GM12874 (cell line): ENCODE measurements around the gene ATP8B2.

ENCODE experiments used
- TF ChIP-seq, protein P1 (sequence below): IDR thresholded peaks from 2 replicates; pipeline ENCODE4 v1.5.1; 2011; ENCODE audit warnings: low read depth, mild to moderate bottlenecking, control low read depth, low read length, moderate library complexity; ENCODE audit not compliant: insufficient read depth

The ATP8B2 gene

DNA sequence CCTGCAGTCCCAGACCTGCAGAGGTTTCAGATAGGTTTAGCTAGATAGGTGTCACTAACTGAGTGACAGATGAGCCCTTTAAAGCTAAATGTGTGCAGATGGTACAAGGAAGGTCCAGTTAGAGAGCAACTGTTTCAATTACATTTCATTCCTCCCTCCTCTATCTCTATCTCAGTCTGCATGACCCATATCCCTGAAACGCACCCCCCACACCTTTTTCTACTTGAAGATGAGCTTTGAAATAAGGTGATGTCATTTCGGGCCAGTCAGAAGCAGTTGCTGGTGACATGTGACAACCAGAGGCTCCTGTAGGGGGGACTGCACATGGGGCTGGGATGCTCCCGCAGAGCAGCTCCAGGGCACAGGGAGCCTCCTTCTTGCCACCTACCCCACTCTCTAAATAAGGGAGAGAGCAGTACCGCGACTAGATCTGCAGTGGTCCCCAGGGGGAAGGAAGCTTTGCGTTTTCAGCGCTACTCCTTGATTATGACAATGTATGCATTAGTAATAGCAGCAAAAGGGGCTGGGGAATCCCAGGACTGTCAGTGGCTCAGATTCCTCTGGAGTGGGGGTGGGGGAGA, 4.3 kb downstream of the ATP8B2 start:
- TF ChIP-seq, protein P1, sequence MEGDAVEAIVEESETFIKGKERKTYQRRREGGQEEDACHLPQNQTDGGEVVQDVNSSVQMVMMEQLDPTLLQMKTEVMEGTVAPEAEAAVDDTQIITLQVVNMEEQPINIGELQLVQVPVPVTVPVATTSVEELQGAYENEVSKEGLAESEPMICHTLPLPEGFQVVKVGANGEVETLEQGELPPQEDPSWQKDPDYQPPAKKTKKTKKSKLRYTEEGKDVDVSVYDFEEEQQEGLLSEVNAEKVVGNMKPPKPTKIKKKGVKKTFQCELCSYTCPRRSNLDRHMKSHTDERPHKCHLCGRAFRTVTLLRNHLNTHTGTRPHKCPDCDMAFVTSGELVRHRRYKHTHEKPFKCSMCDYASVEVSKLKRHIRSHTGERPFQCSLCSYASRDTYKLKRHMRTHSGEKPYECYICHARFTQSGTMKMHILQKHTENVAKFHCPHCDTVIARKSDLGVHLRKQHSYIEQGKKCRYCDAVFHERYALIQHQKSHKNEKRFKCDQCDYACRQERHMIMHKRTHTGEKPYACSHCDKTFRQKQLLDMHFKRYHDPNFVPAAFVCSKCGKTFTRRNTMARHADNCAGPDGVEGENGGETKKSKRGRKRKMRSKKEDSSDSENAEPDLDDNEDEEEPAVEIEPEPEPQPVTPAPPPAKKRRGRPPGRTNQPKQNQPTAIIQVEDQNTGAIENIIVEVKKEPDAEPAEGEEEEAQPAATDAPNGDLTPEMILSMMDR: no peak

DNA sequence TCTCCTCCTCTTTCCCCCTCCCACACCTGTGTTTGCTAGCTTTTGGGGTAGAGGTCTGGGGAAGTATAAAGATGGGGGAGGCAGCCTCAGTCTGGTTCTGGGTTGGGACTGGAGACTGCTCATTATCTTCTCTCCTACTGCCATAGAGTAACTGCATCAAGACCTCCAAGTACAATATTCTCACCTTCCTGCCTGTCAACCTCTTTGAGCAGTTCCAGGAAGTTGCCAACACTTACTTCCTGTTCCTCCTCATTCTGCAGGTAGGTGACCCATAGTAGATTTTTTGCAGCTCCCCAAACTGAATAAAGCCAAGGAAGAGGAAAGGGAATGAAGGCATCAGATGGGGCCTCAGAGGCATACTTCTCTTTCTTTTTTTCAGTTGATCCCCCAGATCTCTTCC, 5.3 kb downstream of the ATP8B2 start:
- TF ChIP-seq, protein P1: no peak

DNA sequence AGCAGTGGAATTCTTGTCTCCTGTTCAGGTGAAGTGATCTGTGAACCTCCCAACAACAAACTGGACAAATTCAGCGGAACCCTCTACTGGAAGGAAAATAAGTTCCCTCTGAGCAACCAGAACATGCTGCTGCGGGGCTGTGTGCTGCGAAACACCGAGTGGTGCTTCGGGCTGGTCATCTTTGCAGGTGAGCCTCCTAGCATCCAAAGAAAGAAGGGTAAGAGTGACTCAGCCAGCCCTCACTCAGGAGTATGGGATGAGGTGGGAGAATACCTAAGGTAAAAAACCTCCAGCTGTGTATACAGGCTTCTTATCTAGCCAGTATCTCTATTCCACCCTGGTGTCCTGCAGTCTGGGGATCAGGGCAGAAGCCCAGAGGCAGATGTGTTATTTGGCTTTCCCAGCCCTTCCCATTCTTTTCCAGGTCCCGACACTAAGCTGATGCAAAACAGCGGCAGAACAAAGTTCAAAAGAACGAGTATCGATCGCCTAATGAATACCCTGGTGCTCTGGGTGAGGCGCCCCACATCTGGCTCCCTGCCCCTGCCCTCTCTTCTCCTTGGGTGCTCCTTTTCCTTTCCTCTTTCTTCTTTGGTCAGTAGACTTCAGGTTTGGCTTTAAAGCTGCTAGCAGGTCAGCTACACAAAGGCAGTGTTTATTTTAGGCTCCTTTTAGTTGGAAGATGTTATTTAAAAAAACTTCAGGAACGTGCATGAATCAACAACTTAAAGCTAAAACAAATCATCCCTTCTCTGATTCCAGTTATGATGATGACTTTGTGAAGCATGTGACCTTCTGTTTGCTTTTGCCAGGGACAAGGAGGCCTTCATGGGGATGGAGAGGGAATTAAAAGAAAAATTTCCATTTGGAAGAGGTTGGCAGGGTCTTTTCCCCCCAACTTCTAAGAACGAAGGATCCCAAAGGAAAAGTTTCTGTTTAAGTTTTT, 9.0 kb downstream of the ATP8B2 start:
- TF ChIP-seq, protein P1: no peak

DNA sequence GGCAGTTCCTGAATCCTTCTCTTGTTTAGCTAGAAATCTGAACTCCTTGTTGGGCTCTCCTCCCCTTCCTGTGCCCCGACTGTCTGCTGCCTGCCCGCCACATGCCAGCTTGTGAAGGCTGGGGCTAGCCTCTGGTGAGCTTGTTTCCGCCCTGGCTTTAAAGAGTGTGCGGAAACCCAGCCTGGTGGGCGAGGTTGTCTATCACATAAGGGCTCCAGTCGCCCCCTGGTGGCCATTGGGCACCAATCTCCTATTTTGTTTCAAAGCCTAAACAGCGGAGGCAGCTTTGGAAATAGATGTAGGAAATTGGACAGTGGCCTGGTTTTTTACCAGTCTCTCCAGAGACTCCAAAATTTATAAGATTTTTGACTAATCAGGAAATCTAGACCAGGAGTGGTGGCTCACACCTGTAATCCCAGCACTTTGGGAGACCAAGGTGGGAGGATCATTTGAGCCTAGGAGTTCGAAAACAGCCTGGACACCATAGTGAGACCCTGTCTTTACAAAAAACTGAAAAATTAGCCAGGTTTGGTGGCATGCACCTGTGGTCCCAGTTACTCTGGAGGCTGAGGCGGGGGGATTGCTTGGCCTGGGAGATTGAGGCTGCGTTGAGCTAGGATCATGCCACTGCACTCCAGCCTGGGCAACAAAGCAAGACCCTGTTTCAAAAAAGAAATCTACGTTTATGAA, 9.8 kb downstream of the ATP8B2 start:
- TF ChIP-seq, protein P1: peak; percentile 83

DNA sequence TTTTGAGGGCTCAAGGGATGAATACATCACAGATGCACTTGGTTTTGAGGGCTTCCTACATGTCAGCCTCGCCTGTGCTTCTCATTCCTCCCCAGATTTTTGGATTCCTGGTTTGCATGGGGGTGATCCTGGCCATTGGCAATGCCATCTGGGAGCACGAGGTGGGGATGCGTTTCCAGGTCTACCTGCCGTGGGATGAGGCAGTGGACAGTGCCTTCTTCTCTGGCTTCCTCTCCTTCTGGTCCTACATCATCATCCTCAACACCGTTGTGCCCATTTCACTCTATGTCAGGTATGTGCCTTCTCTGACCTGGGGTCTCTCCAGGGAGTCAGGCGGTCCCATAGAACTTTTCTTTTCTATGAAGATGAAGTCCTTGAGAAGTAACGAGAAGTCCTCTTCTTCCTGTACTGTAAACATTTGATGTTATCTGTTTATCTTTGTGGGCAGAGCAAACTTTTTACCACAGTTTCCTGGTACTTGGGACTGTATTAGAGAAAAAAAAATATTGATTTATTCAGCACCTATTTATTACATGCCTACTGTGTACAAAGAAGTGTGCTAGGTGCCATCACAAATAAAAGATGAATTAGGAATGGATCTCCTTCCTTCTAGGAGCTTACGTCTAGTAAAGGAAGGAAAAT, 12.0 kb downstream of the ATP8B2 start:
- TF ChIP-seq, protein P1: no peak

DNA sequence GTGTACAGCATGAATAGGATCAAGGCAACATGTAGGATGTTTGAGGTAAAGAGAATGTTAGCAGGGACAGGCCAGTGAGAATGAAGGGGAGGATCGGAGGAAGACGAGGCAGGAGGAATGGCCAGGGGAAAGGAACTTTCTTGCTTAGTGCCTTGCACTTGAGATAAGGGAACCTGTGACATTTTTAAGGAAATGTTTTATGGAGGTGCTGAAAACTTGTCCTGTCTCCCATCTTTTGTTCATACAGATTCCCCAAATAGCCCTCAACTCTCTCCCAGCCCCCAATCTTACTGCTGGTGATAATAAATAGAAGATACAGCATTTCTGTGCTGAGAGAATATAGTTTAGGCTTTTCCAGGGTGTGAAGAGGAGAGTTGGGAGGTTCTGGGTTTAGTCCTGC, 13.6 kb downstream of the ATP8B2 start:
- TF ChIP-seq, protein P1: no peak

DNA sequence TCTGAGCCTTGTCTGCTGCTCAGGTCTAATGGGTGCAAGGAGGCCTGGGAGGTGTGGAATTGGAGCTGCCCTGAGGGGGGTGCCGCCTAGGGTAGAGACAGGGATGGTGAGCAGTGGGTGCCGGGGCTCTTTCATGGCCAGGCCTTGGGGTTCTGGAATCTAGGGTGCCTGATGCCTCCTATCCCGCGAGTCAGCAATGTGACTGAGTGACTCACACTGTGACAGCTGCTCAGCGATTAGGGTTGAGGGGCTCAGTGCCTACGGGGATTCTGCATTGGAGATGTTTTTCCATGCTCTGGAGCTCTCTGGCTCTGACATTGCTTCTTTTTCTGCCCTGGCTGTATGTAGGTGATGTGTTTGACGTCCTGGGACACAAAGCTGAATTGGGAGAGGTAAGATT, 16.8 kb downstream of the ATP8B2 start:
- TF ChIP-seq, protein P1: no peak
